Activated CD8-positive, alpha-beta memory T cell treated with anti-CD3 and anti-CD28 coated beads, Interleukin-2, amount 50 U/mL, for 1 hour (primary cell): ENCODE measurements around the gene KAZALD1.
"Not testable (repeated sequence)": the region's sequence is repeated elsewhere in the genome, so short reads cannot be mapped to it uniquely, and the experiment has no call there.

Source experiments
- DNase-seq: peaks from one replicate; pipeline ENCODE4 v3.0.0-alpha.2; 2020; ENCODE audit errors: extremely low read depth

Gene KAZALD1

GRCh38 chr10:101030496-101031127 lies 31.2 kb upstream of the KAZALD1 start:
- no peak for DNase-seq

- DNase-seq: peak; percentile 82
These were observed 30.5 kb upstream of the KAZALD1 start, which contains the start of the genes PDZD7 and SFXN3 for GRCh38 chr10:101031128-101031795. Gene PDZD7 (minus strand): TSS chr10:101031129. CDS start chr10:101030219, 910 bp downstream. Gene SFXN3 (plus strand): TSS chr10:101031234. CDS start chr10:101034695, 3,461 bp downstream.

- peak; percentile 53 for DNase-seq
These were observed 29.8 kb upstream of the KAZALD1 start for GRCh38 chr10:101031796-101032636.

- DNase-seq: peak; percentile 56
These were observed 29.1 kb upstream of the KAZALD1 start for GRCh38 chr10:101032637-101033224.

GRCh38 chr10:101033276-101033675 lies 28.5 kb upstream of the KAZALD1 start:
- no peak for DNase-seq

GRCh38 chr10:101034404-101034803 lies 27.4 kb upstream of the KAZALD1 start:
- not testable (repeated sequence) for DNase-seq

- DNase-seq: no peak
These were observed 26.5 kb upstream of the KAZALD1 start for GRCh38 chr10:101035314-101035713.

- no peak for DNase-seq
These were observed 25.7 kb upstream of the KAZALD1 start for GRCh38 chr10:101035916-101036702.

GRCh38 chr10:101036726-101037125 lies 25.1 kb upstream of the KAZALD1 start:
- DNase-seq: no peak

- no peak for DNase-seq
These were observed 23.3 kb upstream of the KAZALD1 start for GRCh38 chr10:101038484-101038883.

GRCh38 chr10:101040061-101040460 lies 21.7 kb upstream of the KAZALD1 start:
- no peak for DNase-seq

GRCh38 chr10:101040851-101041250 lies 20.9 kb upstream of the KAZALD1 start:
- DNase-seq: no peak

GRCh38 chr10:101041252-101041761 lies 20.5 kb upstream of the KAZALD1 start:
- DNase-seq: no peak

GRCh38 chr10:101042118-101042517 lies 19.7 kb upstream of the KAZALD1 start:
- no peak for DNase-seq

GRCh38 chr10:101042667-101043362 lies 19.0 kb upstream of the KAZALD1 start:
- peak; percentile 52 for DNase-seq

GRCh38 chr10:101043363-101043707 lies 18.5 kb upstream of the KAZALD1 start:
- no peak for DNase-seq

GRCh38 chr10:101044117-101044516 lies 17.7 kb upstream of the KAZALD1 start:
- DNase-seq: no peak

GRCh38 chr10:101046332-101047238 lies 15.2 kb upstream of the KAZALD1 start:
- no peak for DNase-seq

- DNase-seq: no peak
These were observed 14.5 kb upstream of the KAZALD1 start for GRCh38 chr10:101047268-101047667.
